Coronary artery (tissue), 2 donors: ENCODE measurements around the gene COL11A2.

Experiments used
- DNase-seq: peaks from one replicate; pipeline ENCODE4 v3.0.0-alpha.2; 2017; ENCODE audit warnings: low spot score
- H3K27ac ChIP-seq, 2 donors: fragments of 200-600 bp; sonication (generic); one replicate each; pipeline ENCODE4 v1.5.1; 2016 to 2019
- H3K4me3 ChIP-seq: fragments of 200-600 bp; sonication (generic); 2 replicates; pipeline ENCODE4 v1.5.1; 2016; ENCODE audit warnings: mild to moderate bottlenecking, moderate library complexity
- TF ChIP-seq, protein P1 (sequence below): fragments of 200-600 bp; sonication (generic); IDR thresholded peaks from one replicate; pipeline ENCODE4 v1.5.1; 2019; ENCODE audit warnings: antibody characterized with exemption

Gene COL11A2

DNA sequence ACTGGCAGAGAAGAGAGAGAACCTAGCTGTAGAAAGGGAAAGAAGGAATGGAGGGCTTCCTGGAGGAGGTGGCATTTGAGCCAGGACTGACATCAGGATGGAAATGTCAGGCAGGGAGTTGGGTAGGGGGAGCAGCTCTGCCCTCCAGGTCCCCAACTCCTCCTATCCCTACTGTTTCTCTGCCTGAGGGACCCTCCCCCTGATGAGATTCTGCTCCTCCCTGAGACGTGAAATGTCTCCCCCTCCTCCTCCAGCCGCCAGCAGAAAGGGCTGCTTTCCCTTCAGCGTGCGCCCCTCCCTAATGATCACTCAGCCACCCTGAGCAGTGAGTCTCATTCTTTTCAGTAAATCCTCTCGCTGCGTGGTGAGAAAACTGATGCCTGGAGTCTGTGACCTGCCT lies 75.8 kb downstream of the COL11A2 start:
- TF ChIP-seq, protein P1, sequence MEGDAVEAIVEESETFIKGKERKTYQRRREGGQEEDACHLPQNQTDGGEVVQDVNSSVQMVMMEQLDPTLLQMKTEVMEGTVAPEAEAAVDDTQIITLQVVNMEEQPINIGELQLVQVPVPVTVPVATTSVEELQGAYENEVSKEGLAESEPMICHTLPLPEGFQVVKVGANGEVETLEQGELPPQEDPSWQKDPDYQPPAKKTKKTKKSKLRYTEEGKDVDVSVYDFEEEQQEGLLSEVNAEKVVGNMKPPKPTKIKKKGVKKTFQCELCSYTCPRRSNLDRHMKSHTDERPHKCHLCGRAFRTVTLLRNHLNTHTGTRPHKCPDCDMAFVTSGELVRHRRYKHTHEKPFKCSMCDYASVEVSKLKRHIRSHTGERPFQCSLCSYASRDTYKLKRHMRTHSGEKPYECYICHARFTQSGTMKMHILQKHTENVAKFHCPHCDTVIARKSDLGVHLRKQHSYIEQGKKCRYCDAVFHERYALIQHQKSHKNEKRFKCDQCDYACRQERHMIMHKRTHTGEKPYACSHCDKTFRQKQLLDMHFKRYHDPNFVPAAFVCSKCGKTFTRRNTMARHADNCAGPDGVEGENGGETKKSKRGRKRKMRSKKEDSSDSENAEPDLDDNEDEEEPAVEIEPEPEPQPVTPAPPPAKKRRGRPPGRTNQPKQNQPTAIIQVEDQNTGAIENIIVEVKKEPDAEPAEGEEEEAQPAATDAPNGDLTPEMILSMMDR, result no peak
- H3K27ac ChIP-seq, result no peak overlapping the region
- no peak overlapping the region for H3K4me3 ChIP-seq
- no peak for DNase-seq

DNA sequence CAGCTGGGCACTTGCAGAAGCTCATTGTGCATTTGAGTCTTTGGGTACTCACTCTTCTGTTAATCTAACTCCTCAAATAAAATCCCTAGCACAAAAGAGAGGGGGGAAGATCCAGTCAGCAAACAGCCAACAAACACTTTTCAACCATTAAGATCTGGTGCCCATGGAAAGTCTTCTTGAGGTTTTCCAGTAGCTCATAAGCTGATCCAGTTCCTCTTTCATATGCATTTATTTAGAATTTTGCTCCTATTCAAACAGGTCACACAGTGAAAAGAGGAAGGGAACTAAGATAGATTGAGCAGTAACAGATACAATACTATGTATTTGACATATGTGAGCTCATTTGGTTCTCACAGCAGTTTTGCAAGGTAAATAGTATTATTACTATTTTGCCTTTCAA lies 77.9 kb downstream of the COL11A2 start:
- TF ChIP-seq, protein P1, result no peak
- H3K27ac ChIP-seq, result no peak overlapping the region
- no peak overlapping the region for H3K4me3 ChIP-seq
- DNase-seq, result no peak

DNA sequence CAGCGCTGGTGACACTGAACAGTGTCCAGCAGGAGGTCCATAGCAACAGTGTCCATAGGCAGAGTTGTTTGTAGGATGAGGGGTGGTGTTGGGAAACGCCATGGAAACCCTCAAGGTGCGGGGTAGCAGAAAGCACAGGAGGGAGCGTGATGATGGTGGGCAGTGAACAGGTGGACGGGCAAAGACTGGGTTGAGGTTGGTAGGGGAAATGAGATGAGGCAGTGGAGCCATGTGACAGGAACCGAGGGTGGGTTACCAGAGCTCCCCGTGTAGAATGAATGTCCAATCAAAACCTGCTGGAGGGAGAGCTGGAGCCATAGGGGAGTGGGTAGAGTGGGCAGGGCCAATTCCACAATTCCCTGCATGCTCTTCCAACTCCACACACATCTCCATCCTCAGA lies 78.5 kb downstream of the COL11A2 start:
- Histone ChIP-seq H3K27ac (no peak overlapping the region), H3K4me3 (no peak overlapping the region)
- no peak for DNase-seq
- TF ChIP-seq, protein P1, result no peak
